Retinal pigment epithelial cell (primary cell): Measurements from ENCODE around the gene ECI2.

Experiments
- DNase-seq: peaks from one replicate; pipeline ENCODE4 v3.0.0-alpha.2; 2010; ENCODE audit warnings: low read depth
- H3K4me3 ChIP-seq: 2 replicates; pipeline ENCODE4 v1.5.1; 2011; ENCODE audit warnings: mild to moderate bottlenecking, low read length, control low read depth, moderate library complexity
- TF ChIP-seq, protein P1 (sequence below): conservative IDR thresholded peaks from 2 replicates; pipeline ENCODE4 v1.5.1; 2011; ENCODE audit warnings: low read depth, low read length, control low read depth, inconsistent platforms

Gene ECI2

DNA sequence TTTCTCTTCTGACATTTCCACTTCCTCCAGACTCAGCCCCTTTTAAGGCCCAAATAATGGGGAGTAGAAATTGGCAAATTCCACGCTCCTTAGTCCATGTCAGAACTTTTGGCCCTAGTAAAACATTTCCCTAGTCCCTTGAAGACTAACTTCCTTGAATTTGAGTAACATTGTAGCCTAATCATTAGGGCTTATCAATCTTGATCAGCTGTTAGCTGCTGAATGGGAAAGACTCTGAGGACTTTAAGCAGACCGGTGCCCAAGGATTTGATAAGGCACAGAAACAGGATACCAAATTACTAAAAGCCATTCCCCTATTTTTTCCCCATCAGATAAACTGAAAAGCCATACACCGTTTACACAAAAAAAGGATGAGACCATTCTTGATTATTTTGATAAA, 37.0 kb upstream of the ECI2 start:
- H3K4me3 ChIP-seq = no peak overlapping the region
- DNase-seq = no peak
- TF ChIP-seq, protein P1, sequence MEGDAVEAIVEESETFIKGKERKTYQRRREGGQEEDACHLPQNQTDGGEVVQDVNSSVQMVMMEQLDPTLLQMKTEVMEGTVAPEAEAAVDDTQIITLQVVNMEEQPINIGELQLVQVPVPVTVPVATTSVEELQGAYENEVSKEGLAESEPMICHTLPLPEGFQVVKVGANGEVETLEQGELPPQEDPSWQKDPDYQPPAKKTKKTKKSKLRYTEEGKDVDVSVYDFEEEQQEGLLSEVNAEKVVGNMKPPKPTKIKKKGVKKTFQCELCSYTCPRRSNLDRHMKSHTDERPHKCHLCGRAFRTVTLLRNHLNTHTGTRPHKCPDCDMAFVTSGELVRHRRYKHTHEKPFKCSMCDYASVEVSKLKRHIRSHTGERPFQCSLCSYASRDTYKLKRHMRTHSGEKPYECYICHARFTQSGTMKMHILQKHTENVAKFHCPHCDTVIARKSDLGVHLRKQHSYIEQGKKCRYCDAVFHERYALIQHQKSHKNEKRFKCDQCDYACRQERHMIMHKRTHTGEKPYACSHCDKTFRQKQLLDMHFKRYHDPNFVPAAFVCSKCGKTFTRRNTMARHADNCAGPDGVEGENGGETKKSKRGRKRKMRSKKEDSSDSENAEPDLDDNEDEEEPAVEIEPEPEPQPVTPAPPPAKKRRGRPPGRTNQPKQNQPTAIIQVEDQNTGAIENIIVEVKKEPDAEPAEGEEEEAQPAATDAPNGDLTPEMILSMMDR = no peak

DNA sequence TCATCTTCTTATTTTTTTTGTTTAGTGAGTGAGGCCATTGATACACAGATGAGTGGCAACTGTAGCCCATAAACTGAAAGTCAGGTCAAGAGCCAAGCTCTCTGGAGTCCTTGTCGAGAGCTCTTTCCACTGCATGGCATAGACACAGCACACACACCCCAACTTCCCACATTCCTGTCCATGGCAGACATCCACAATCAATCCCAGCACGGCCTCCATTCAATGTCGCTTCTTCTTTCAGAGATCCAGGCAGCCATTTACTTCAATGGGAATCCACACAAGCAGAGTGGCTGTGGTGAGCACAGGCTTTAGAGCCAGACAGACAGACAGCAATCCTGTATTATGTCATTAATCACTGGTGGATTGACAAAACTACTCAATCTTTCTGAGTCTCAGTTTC, 34.9 kb upstream of the ECI2 start:
- H3K4me3 ChIP-seq = no peak overlapping the region
- DNase-seq = no peak
- TF ChIP-seq, protein P1 = no peak

DNA sequence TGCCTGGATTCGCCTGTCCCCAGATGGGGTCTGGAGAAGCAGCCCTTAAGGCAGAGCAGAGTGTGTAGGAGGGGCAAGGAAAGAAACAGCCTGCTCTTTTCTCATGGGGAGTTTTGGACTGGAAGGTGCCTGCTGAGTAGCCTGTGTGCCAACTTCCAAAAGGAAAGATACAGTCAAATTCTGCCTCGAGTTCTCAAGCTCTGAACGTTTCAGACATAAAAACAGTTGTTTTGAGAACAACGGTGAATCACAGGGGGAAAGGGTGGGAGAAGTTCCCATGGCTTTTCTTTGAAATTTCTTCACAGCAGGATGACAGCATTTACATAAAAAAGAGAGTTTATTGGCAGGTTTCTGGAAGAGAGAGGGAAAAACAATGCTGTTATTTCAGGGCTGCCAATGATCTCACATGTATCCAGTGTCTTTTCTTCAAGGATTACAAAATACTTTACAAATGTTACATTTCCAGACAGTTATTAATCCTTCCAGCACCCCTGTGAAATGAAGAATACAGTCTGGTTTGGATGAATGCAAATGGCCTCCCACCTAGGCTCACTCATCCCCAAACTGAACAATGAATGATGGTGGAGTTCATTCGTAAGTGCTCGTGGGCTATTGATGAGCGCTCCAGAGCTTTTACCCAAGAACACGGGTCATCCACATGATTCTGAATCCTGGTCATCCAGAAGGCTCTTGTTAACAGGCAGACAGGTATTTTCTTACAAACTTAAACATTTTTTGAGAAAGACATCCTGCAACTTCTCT, 33.8 kb upstream of the ECI2 start:
- H3K4me3 ChIP-seq = no peak overlapping the region
- DNase-seq = no peak
- TF ChIP-seq, protein P1 = no peak

DNA sequence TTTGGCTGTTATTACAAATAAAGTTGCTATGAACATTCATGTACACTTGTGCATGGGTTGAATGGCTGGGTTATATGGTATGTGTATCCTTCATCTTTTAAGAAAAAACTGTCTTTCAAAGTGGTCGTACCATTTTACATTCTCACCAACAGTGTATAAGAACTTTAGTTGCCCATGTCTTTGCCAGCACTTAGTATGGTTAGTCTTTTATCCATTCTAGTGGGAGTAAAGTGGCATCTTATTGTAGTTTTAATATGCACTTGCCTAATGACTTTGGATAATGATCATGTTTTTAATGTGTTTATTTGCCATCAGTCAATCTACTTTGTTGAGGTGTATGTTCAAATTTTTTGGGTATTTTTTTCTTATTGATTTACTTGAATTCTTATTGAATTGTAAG, 32.5 kb upstream of the ECI2 start:
- H3K4me3 ChIP-seq = no peak overlapping the region
- DNase-seq = no peak
- TF ChIP-seq, protein P1 = no peak

DNA sequence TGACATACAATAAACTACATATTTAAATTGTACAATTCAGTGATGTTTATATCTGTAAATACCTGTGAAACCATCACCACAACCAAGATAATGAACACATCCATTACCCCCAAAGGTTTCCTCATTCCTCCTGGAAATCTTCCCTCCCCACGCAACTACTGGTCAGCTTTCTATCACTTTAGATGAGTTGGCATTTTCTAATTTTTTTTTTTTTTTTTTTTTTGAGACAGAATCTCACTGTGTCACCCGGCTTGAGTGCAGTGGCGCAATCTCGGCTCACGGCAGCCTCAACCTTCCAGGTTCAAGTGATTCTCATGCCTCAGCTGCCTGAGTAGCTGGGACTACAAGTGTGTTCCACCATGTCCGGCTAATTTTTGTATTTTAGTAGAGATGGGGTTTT, 31.7 kb upstream of the ECI2 start:
- DNase-seq = no peak
- TF ChIP-seq, protein P1 = no peak
- H3K4me3 ChIP-seq = no peak overlapping the region

DNA sequence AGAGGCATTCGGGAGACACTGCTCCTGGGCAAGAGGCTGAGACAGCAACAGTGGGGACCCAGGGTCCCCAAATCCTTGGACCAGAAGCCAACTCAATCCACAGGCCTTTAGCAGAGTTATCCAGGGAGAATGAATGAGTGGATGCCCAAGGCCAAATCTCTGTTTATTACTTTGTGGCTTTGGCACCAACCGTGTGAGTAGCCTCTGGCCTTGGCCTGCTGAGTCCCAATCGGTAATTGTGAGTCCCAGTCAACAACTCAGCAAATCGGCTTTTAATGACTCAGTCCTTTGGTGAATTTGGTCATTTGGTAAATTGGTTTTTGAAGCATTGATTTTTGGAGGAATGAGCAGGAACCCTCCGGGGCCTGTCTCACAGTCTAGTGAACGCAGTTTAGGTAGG, 29.1 kb upstream of the ECI2 start:
- TF ChIP-seq, protein P1 = no peak
- H3K4me3 ChIP-seq = no peak overlapping the region
- no peak for DNase-seq

DNA sequence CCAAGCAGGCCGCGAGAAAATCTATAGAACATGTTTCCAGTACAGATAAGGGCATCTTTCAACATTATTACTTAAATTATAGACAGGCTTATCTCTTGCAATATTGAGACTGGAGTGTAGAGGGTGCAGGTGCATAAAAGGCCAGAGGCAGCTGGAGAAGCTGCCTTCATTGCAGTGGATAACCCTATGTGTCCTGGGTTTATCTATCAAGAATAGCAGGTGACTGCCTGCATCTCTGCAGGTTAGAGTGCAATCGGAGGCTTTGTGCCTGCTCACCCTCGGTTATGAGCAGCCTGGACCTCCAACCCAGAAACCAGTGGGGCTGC, 28.7 kb upstream of the ECI2 start:
- no peak overlapping the region for H3K4me3 ChIP-seq
- TF ChIP-seq, protein P1 = no peak
- no peak for DNase-seq
